ENCODE measurements around the gene OR51D1.

GRCh38 chr11:4637662-4638047 lies 378 bp downstream of the OR51D1 start:
- TF ChIP-seq PATZ1 (tag by site-specific recombination; IDR thresholded peaks at IDR 0.05) (no peak), PBX3 (CRISPR knock-in tag; IDR thresholded peaks at IDR 0.05) (no peak), ZNF513 (tag by site-specific recombination; IDR thresholded peaks at IDR 0.05) (no peak), ZNF610 (tag by site-specific recombination; IDR thresholded peaks at IDR 0.05; ENCODE audit: borderline replicate concordance) (no peak), ATF2 (tag by site-specific recombination; IDR thresholded peaks at IDR 0.05; ENCODE audit: low read depth) (no peak), CTCF (tag by site-specific recombination; IDR thresholded peaks at IDR 0.05) (no peak), ZNF488 (tag by site-specific recombination; IDR thresholded peaks at IDR 0.05) (no peak), ZNF658 (tag by site-specific recombination; IDR thresholded peaks at IDR 0.05) (no peak), ZNF777 (tag by site-specific recombination; IDR thresholded peaks at IDR 0.05; ENCODE audit: borderline replicate concordance) (no peak), ZBTB7A (tag by site-specific recombination; IDR thresholded peaks at IDR 0.05; ENCODE audit: low read depth) (no peak), ZNF274 (IDR thresholded peaks at IDR 0.05; ENCODE audit: low read length) (no peak), ZNF274 (tag by site-specific recombination; IDR thresholded peaks at IDR 0.05; ENCODE audit: borderline replicate concordance) (no peak), ZNF645 (tag by site-specific recombination; IDR thresholded peaks at IDR 0.05) (no peak), ZNF221 (tag by site-specific recombination; IDR thresholded peaks at IDR 0.05; ENCODE audit: borderline replicate concordance) (no peak)
